ENCODE data around the gene ERLIN1. TPM values are rescaled to one million over a fixed set of nuclear protein-coding genes. Genes with fewer than 3 reads are reported as not detected.
A peak's percentile ranks its signal among the peaks of the same experiment; 100 is the strongest.

The ERLIN1 gene
- 10 to 100 TPM; 10.9 to 22.7 (median 11.2) TPM for polyA plus RNA-seq

GRCh38 chr10:100185364-100186252, at the start of gene ERLIN1:
ERLIN1 (minus strand) TSS chr10:100186029; CDS start chr10:100185626, 403 bp downstream.
- peak within 1 kb of the TSS; percentile 78 for H3K27ac ChIP-seq (ENCODE audit: low read depth, low read length)
- WGBS, 3 donors, result 0 to 1% (median 1%) methylated on average over 62 to 65 of the region's 65 CpGs

DNA sequence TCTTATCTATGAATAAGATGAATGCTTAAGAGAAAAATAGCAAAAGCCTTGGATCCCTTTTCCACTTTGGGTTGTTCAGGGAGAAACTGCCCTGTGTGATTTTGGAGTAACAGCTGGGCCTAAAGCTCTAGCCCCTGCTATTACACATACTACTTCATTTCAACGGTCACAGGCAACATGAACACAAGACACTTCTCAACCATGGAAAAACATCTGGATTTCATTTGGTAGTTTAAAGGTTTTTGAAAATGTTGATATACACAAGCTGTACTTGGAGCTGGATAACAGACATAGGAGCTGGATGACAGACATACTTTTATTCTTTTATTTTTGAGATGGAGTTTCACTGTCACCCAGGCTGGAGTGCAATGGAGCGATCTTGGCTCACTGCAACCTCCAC, 46.3 kb upstream of the ERLIN1 start:
- H3K27ac ChIP-seq (ENCODE audit: low read depth, low read length), result no peak overlapping the region
- 80 to 91% (median 81%) methylated on average over 2 of the region's 2 CpGs for WGBS, 3 donors

- H3K27ac ChIP-seq (ENCODE audit: low read depth, low read length), result no peak overlapping the region
- 55 to 65% (median 61%) methylated on average over 21 of the region's 21 CpGs for WGBS, 3 donors
Observed at GRCh38 chr10:100229819-100230422, 44.1 kb upstream of the ERLIN1 start.

GRCh38 chr10:100223879-100224278, 38.0 kb upstream of the ERLIN1 start:
- 77 to 80% (median 78%) methylated on average over 5 of the region's 5 CpGs for WGBS, 3 donors

GRCh38 chr10:100222529-100222928, 36.7 kb upstream of the ERLIN1 start:
- no peak overlapping the region for H3K27ac ChIP-seq (ENCODE audit: low read depth, low read length)
- WGBS, 3 donors, result 94 to 98% (median 96%) methylated on average over 2 of the region's 2 CpGs

More at GRCh38 chr10:100223879-100224278, 38.0 kb upstream of the ERLIN1 start:
- no peak overlapping the region for H3K27ac ChIP-seq (ENCODE audit: low read depth, low read length)

DNA sequence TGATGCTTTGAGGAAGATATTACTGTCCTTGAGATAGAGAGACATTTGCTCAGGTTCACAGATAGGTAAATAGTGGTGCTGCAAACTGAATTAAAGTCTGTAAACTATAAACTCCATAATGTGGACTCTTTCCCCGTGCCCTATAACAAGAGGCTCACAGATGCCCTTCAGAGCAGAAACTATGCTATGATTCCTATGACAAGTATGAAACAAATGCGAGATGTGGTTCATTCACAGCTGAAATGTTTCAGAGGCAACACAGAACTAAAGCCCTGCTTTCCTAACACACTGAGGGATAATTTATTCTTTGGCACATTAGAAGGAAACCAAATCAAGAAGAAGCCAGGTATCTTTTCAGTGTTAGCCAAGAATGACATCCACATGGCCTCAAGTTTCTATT, 30.2 kb upstream of the ERLIN1 start:
- no peak overlapping the region for H3K27ac ChIP-seq (ENCODE audit: low read depth, low read length)
- WGBS, 3 donors, result 84 to 99% (median 96%) methylated on average over 2 of the region's 2 CpGs

DNA sequence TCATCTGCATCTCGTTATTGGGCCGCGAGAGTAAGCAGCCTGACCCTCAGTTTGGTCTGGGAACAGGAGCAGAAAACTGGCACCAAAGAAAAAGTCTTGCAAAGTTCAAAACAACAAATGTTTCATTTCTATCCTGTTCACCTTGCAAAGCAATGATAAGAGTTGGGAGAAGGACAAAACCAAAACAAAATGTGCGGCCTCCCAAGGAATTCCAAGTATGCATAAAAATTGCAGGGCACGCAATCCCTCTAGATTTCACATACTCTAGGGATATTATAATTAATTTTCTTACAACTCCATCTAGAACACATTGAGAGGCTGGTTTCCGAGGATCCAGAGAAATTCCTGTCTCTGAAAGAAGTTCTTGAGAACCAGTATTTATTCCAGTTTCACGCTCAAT, 23.5 kb upstream of the ERLIN1 start:
- no peak overlapping the region for H3K27ac ChIP-seq (ENCODE audit: low read depth, low read length)
- WGBS, 3 donors, result 73 to 75% (median 75%) methylated on average over 7 of the region's 7 CpGs

- 78 to 97% (median 96%) methylated on average over 9 of the region's 9 CpGs for WGBS, 3 donors
- no peak overlapping the region for H3K27ac ChIP-seq (ENCODE audit: low read depth, low read length)
Observed at GRCh38 chr10:100208276-100208675, 22.4 kb upstream of the ERLIN1 start.

GRCh38 chr10:100204370-100204769, 18.5 kb upstream of the ERLIN1 start:
- WGBS, 3 donors, result 91 to 100% (median 95%) methylated on average over 2 of the region's 2 CpGs
- H3K27ac ChIP-seq (ENCODE audit: low read depth, low read length), result no peak overlapping the region

GRCh38 chr10:100201549-100201948, 15.7 kb upstream of the ERLIN1 start:
- WGBS, 3 donors, result 92 to 98% (median 96%) methylated on average over 2 of the region's 2 CpGs
- H3K27ac ChIP-seq (ENCODE audit: low read depth, low read length), result no peak overlapping the region

DNA sequence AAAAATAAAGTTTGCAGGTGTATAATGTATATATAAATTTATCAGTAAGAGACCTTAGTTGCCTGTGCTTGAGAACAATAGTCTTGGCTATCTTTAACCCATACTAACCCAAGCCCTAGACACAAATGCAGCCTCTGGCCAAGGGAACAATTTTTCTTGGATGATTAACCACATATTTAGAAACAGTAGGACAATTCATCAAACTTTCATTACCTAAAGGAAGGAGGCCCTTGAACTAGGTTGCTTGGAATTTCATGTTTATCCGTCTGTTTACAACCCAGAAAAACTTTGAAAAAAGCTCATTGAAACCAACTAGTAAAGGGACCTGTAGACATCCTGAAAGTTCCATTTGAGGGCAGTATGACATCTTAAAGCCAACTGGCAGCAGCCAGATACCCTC, 8.9 kb upstream of the ERLIN1 start:
- WGBS, 3 donors, result 83 to 97% (median 84%) methylated on average over 1 of the region's 1 CpG

DNA sequence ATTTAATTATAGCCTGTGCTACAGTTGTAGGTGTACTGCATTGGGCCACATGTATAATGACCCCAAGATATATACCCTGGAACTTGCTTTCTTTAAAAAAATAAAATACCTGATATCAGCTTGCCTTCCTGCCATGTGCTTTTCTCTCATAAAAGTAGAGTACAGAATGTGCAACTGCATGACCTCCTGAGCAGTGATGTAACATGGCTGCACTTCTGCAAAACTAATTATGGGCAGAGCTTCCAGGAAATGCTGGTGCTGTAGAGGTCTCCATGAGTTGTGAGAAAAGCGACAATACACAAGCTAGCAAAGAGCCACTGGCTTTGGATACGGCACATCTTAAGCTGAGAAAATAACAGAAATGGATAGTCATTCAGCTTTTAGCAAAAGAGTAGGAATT, 6.5 kb upstream of the ERLIN1 start:
- WGBS, 3 donors, result 48 to 88% (median 55%) methylated on average over 2 of the region's 2 CpGs

More for the DNA sequence above, 8.9 kb upstream of the ERLIN1 start:
- H3K27ac ChIP-seq (ENCODE audit: low read depth, low read length), result no peak overlapping the region

GRCh38 chr10:100186253-100187212, 704 bp upstream of the ERLIN1 start:
- WGBS, 3 donors, result 27 to 35% (median 27%) methylated on average over 28 of the region's 28 CpGs
- H3K27ac ChIP-seq (ENCODE audit: low read depth, low read length), result peak overlapping the region; percentile 78

More for the DNA sequence above, 6.5 kb upstream of the ERLIN1 start:
- H3K27ac ChIP-seq (ENCODE audit: low read depth, low read length), result no peak overlapping the region

DNA sequence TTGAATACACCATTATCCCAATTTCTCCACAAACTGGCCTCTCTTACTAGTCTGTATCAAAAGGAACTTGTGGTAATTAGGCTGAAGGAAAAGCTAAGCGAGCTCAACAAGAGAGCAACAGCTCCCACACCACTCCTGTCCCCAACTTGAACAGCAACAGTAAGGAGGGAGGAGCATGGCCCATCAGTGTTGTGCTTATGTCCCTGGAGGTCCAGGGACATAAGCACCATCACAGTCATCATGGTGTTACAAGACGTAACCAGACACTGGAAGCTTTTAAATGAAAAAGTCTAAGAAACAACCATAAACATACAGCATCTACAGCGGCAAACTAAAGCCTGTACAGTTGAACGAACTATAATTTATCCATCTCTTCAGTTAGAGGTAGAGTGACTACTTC, 989 bp downstream of the ERLIN1 start:
- H3K27ac ChIP-seq (ENCODE audit: low read depth, low read length), result no peak overlapping the region
- WGBS, 3 donors, result 5 to 6% (median 6%) methylated on average over 4 of the region's 4 CpGs

DNA sequence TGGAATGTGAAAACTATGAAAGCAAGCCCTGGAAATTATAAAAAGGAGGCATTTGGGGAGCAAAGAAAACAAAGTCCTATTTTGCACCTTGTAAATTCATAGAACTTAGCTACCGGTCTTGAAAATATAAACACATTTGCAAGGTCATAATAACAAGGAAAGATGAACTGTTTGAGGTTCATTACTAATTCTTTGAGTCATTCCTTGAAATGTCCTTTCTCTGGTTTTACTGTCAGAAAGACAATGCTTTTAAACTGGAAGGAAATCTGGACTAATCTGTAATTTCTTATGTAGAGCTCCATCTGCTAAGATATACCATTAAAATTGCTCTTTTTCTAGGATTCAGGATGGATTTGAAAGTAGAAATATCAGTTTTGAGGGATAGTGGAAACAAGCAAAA, 1.4 kb downstream of the ERLIN1 start:
- no peak overlapping the region for H3K27ac ChIP-seq (ENCODE audit: low read depth, low read length)
- 28 to 49% (median 32%) methylated on average over 1 of the region's 1 CpG for WGBS, 3 donors

DNA sequence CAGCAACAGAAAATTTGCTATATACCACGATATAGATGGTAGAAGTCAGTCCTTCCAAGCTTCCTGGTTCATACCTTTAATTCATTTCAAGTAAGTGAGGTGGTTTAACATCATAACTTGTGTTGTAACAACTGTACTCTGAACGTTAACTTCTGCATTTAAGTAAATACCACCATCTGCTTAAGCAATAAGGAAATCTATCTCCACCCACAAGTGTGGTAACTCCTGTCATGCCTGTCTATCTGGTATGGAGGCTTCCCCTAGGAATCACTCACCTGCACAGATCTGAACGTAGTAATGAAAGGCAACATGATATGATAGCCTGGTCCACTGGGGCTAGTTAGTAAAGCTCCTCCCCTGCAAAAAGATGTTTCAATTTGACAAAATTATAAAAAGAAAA, 2.3 kb downstream of the ERLIN1 start:
- 37 to 46% (median 37%) methylated on average over 3 of the region's 3 CpGs for WGBS, 3 donors
- H3K27ac ChIP-seq (ENCODE audit: low read depth, low read length), result no peak overlapping the region

GRCh38 chr10:100182908-100183307, 2.9 kb downstream of the ERLIN1 start:
- no peak overlapping the region for H3K27ac ChIP-seq (ENCODE audit: low read depth, low read length)
- 69 to 92% (median 79%) methylated on average over 3 of the region's 3 CpGs for WGBS, 3 donors

GRCh38 chr10:100182281-100182680, 3.5 kb downstream of the ERLIN1 start:
- no peak overlapping the region for H3K27ac ChIP-seq (ENCODE audit: low read depth, low read length)
- 59 to 94% (median 66%) methylated on average over 6 of the region's 6 CpGs for WGBS, 3 donors

Measured in adipose tissue (tissue), 3 donors.